DOHH2 (cell line): Measurements from ENCODE around the gene MRPL45.
A peak's percentile ranks its signal among the peaks of the same experiment; 100 is the strongest.

Experiments used
- EZH2phosphoT487 ChIP-seq: fragments of 200-600 bp; sonication (generic); IDR thresholded peaks from 2 replicates; pipeline ENCODE4 v1.6.1; 2017; ENCODE audit warnings: borderline replicate concordance, mild to moderate bottlenecking, antibody characterized with exemption, low read length, moderate library complexity, mixed read lengths
- TF ChIP-seq, protein P1 (sequence below): fragments of 200-600 bp; sonication (generic); IDR thresholded peaks from one replicate; pipeline ENCODE4 v1.5.1; 2014; ENCODE audit warnings: antibody characterized with exemption, mild to moderate bottlenecking, low read depth, low read length; ENCODE audit not compliant: poor library complexity, severe bottlenecking

DNA sequence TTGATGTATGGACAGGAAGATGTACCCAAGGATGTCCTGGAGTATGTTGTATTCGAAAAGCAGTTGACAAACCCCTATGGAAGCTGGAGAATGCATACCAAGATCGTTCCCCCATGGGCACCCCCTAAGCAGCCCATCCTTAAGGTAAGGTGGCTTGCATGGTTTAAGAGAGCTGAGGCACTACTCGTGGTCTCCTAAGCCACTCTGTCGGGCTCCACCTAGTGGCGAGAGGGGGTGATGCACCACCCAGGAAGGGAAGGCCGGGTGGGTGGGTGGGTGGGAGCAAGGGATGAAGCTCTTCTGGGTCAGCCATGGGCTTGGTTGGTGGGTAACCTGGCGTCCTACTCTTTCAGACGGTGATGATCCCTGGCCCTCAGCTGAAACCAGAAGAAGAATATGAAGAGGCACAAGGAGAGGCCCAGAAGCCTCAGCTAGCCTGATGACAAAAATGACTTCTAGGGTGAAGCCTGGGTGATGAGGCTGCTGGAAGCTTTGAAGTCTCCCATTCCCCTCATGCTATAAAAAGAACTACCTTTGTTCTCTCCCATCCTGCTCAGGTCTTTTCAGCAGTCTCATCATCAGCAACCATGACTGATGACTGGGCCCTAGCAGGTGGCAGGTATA, 25.3 kb downstream of the MRPL45 start:
- TF ChIP-seq EZH2phosphoT487: no peak
- TF ChIP-seq, protein P1, sequence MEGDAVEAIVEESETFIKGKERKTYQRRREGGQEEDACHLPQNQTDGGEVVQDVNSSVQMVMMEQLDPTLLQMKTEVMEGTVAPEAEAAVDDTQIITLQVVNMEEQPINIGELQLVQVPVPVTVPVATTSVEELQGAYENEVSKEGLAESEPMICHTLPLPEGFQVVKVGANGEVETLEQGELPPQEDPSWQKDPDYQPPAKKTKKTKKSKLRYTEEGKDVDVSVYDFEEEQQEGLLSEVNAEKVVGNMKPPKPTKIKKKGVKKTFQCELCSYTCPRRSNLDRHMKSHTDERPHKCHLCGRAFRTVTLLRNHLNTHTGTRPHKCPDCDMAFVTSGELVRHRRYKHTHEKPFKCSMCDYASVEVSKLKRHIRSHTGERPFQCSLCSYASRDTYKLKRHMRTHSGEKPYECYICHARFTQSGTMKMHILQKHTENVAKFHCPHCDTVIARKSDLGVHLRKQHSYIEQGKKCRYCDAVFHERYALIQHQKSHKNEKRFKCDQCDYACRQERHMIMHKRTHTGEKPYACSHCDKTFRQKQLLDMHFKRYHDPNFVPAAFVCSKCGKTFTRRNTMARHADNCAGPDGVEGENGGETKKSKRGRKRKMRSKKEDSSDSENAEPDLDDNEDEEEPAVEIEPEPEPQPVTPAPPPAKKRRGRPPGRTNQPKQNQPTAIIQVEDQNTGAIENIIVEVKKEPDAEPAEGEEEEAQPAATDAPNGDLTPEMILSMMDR: peak; percentile 39
